Neural cell (in vitro differentiated cells): ENCODE results near the gene STX1A.

Experiments
- EP300 ChIP-seq: fragments of 450-650 bp; conservative IDR thresholded peaks from 2 replicates; pipeline ENCODE4 v1.6.1; 2014; ENCODE audit warnings: antibody characterized with exemption, mild to moderate bottlenecking, moderate library complexity; ENCODE audit not compliant: poor library complexity, severe bottlenecking
- EZH2 ChIP-seq: fragments of 200-600, 300-800 bp; shearing (Covaris generic), sonication (generic); IDR thresholded peaks from 2 replicates; pipeline ENCODE4 v1.6.1; 2014; ENCODE audit warnings: antibody characterized with exemption, low read length, borderline replicate concordance, mild to moderate bottlenecking; ENCODE audit not compliant: insufficient read depth, poor library complexity, severe bottlenecking
- MXI1 ChIP-seq: fragments of 450-650 bp; conservative IDR thresholded peaks from 2 replicates; pipeline ENCODE4 v1.6.1; 2014; ENCODE audit warnings: antibody characterized with exemption, mild to moderate bottlenecking; ENCODE audit not compliant: poor library complexity, severe bottlenecking
- POLR2AphosphoS5 ChIP-seq: IDR thresholded peaks from 2 replicates; pipeline ENCODE4 v1.6.1; 2012
- RAD21 ChIP-seq: fragments of 450-650 bp; conservative IDR thresholded peaks from 2 replicates; pipeline ENCODE4 v1.6.1; 2014; ENCODE audit warnings: antibody characterized with exemption, mild to moderate bottlenecking, moderate library complexity
- REST ChIP-seq: IDR thresholded peaks from 2 replicates; pipeline ENCODE4 v1.6.1; 2012; ENCODE audit warnings: borderline replicate concordance
- SMC3 ChIP-seq: fragments of 450-650 bp; conservative IDR thresholded peaks from 2 replicates; pipeline ENCODE4 v1.6.1; 2014; ENCODE audit warnings: antibody characterized with exemption, mild to moderate bottlenecking, moderate library complexity; ENCODE audit not compliant: poor library complexity
- TAF1 ChIP-seq: IDR thresholded peaks from 2 replicates; pipeline ENCODE4 v1.6.1; 2012; ENCODE audit warnings: low read depth
- TF ChIP-seq, protein P1 (sequence below): fragments of 450-650 bp; IDR thresholded peaks from 2 replicates; pipeline ENCODE4 v1.5.1; 2014; ENCODE audit warnings: antibody characterized with exemption, mild to moderate bottlenecking, moderate library complexity; ENCODE audit not compliant: poor library complexity, severe bottlenecking

GRCh38 chr7:73742753-73743641, 23.5 kb upstream of the STX1A start:
- TF ChIP-seq, protein P1, sequence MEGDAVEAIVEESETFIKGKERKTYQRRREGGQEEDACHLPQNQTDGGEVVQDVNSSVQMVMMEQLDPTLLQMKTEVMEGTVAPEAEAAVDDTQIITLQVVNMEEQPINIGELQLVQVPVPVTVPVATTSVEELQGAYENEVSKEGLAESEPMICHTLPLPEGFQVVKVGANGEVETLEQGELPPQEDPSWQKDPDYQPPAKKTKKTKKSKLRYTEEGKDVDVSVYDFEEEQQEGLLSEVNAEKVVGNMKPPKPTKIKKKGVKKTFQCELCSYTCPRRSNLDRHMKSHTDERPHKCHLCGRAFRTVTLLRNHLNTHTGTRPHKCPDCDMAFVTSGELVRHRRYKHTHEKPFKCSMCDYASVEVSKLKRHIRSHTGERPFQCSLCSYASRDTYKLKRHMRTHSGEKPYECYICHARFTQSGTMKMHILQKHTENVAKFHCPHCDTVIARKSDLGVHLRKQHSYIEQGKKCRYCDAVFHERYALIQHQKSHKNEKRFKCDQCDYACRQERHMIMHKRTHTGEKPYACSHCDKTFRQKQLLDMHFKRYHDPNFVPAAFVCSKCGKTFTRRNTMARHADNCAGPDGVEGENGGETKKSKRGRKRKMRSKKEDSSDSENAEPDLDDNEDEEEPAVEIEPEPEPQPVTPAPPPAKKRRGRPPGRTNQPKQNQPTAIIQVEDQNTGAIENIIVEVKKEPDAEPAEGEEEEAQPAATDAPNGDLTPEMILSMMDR, result no peak
- TF ChIP-seq POLR2AphosphoS5 (peak; percentile 34), REST (no peak), EZH2 (no peak), EP300 (peak; percentile 17), TAF1 (no peak), MXI1 (peak; percentile 35), RAD21 (no peak), SMC3 (no peak)
